ENCODE results near the gene SLC2A2. TPM values are rescaled to one million over a fixed set of nuclear protein-coding genes. Genes with fewer than 3 reads are reported as not detected.

Gene SLC2A2
- total and polyA plus RNA-seq, 11 donors = 0.11 TPM; not detected in 10

DNA sequence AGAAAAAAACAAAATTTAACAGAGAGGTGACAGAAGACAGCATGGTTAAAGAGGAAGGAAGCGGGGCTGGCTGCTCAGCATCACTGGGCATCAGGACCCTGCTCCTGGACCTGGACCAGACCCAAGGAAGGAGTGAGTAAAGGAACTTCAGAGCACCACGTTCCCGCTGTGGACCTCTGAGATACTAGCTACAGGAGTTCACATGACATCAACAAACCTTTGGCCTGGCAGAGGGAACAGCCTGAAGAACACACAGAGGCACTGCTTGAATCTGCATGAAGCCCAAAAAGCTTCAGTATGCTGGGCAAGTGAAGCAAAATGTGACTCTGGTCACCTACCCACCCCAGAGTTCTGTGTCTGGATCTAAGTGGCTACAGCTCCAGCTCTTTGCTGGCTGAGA is 38.1 kb downstream of the SLC2A2 start:
- H3K4me1 ChIP-seq = no peaks in the 10 kb centered on the region
- H3K9me3 ChIP-seq = peaks cover 0 to 10% (median 4%) of the 10 kb centered on the region in 12 donors
- H3K36me3 ChIP-seq = no peaks in the 10 kb centered on the region
- 65 to 82% (median 75%) methylated on average over 3 of the region's 3 CpGs for WGBS, 4 donors
- intact Hi-C loops (cut with DNase I) = no loop called here
- peaks cover 0 to 3% (median 0%) of the 10 kb centered on the region in 9 donors for H3K27me3 ChIP-seq
- ATAC-seq = no peak
- TF ChIP-seq, protein P1, sequence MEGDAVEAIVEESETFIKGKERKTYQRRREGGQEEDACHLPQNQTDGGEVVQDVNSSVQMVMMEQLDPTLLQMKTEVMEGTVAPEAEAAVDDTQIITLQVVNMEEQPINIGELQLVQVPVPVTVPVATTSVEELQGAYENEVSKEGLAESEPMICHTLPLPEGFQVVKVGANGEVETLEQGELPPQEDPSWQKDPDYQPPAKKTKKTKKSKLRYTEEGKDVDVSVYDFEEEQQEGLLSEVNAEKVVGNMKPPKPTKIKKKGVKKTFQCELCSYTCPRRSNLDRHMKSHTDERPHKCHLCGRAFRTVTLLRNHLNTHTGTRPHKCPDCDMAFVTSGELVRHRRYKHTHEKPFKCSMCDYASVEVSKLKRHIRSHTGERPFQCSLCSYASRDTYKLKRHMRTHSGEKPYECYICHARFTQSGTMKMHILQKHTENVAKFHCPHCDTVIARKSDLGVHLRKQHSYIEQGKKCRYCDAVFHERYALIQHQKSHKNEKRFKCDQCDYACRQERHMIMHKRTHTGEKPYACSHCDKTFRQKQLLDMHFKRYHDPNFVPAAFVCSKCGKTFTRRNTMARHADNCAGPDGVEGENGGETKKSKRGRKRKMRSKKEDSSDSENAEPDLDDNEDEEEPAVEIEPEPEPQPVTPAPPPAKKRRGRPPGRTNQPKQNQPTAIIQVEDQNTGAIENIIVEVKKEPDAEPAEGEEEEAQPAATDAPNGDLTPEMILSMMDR (IDR thresholded peaks at IDR 0.05) = no peak
- no peak for TF ChIP-seq POLR2A (IDR thresholded peaks at IDR 0.05)
- DNase-seq = no peak
- H3K27ac ChIP-seq = no peak overlapping the region
- no peak overlapping the region for H3K4me3 ChIP-seq

DNA sequence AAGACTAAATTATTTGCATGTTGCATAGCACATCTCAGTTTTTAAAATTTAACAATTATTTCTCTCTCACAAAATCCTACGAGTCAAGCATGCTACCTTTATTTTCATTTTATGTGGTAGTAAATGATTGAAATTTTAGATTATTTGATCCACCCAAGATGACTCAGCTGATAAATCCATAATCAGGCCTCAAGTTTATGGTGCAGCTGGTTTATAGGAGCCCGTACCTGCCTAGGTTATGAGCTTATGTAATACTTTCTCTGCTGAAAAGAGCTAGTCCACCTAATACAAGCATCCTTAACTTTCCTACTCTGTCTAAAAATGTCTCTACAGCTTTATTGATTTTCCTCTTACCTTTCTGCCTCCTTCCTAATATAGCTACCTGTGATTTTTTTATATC is 41.2 kb downstream of the SLC2A2 start:
- H3K9me3 ChIP-seq = peaks cover 0 to 10% (median 4%) of the 10 kb centered on the region in 12 donors
- ATAC-seq = no peak
- DNase-seq = no peak
- no peak overlapping the region for H3K4me3 ChIP-seq
- peaks cover 0 to 3% (median 0%) of the 10 kb centered on the region in 9 donors for H3K27me3 ChIP-seq
- no peaks in the 10 kb centered on the region for H3K36me3 ChIP-seq
- no peak for TF ChIP-seq POLR2A (IDR thresholded peaks at IDR 0.05)
- TF ChIP-seq, protein P1 (IDR thresholded peaks at IDR 0.05) = no peak
- WGBS, 4 donors = 58 to 99% (median 95%) methylated on average over 2 of the region's 2 CpGs
- intact Hi-C loops (cut with DNase I) = no loop called here
- no peak overlapping the region for H3K27ac ChIP-seq
- no peaks in the 10 kb centered on the region for H3K4me1 ChIP-seq

DNA sequence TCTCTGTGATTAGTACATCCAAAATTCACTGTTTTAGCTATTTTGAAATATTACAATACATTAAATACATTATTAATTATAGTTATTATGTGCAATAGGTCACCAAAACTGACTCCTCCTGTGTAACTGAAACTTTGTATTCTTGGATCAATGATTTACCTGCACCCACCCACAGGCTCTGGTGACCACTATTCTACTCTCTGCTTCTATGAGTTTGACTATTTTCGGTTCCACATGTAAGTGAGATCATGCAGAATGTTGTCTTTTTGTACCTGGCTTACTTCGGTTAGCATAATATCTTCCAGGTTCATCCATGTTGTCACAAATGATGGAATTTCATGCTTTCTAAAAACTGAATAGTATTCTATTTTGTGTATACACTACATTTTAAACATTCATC is 43.8 kb downstream of the SLC2A2 start:
- DNase-seq (no peak), ATAC-seq (no peak)
- TF ChIP-seq POLR2A (IDR thresholded peaks at IDR 0.05) = no peak
- TF ChIP-seq, protein P1 (IDR thresholded peaks at IDR 0.05) = no peak
- intact Hi-C loops (cut with DNase I) = no loop called here
- Histone ChIP-seq H3K4me3 (no peak overlapping the region), H3K9me3 (peaks cover 0 to 10% (median 4%) of the 10 kb centered on the region in 12 donors), H3K27me3 (no peaks in the 10 kb centered on the region), H3K36me3 (no peaks in the 10 kb centered on the region), H3K4me1 (no peaks in the 10 kb centered on the region), H3K27ac (no peak overlapping the region)
- WGBS, 4 donors = 87 to 92% (median 89%) methylated on average over 2 of the region's 2 CpGs

DNA sequence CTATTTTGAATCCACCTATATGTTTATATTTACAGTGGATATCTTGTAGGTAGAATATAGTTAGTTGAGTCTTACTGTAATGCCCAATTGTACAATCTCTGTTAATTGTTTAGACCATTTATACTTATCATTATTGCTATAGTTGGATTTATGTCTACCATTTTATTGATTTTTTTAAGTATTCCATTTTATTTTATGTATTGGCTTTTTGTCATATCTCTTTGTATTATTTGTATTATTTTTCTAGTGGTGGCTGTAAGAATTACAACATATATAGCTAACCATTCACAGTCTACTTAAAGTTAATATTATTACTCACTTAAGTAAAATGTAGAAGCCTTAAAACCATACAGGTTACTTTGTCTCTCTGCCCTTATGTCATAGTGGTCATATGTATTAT is 46.1 kb downstream of the SLC2A2 start:
- Histone ChIP-seq H3K4me1 (no peaks in the 10 kb centered on the region), H3K27me3 (no peaks in the 10 kb centered on the region), H3K27ac (no peak overlapping the region), H3K9me3 (peaks cover 0 to 10% (median 4%) of the 10 kb centered on the region in 12 donors), H3K4me3 (no peak overlapping the region), H3K36me3 (no peaks in the 10 kb centered on the region)
- ATAC-seq (no peak), DNase-seq (no peak)
- intact Hi-C loops (cut with DNase I) = no loop called here
- TF ChIP-seq POLR2A (IDR thresholded peaks at IDR 0.05) = no peak
- TF ChIP-seq, protein P1 (IDR thresholded peaks at IDR 0.05) = peak in 2 of 12 donors; percentile 37 to 38

Measured in heart left ventricle (tissue), 16 donors.